ENCODE data around the gene KRT9.
"Not testable (repeated sequence)": the region's sequence is repeated elsewhere in the genome, so short reads cannot be mapped to it uniquely, and the experiment has no call there.

Gene KRT9

DNA sequence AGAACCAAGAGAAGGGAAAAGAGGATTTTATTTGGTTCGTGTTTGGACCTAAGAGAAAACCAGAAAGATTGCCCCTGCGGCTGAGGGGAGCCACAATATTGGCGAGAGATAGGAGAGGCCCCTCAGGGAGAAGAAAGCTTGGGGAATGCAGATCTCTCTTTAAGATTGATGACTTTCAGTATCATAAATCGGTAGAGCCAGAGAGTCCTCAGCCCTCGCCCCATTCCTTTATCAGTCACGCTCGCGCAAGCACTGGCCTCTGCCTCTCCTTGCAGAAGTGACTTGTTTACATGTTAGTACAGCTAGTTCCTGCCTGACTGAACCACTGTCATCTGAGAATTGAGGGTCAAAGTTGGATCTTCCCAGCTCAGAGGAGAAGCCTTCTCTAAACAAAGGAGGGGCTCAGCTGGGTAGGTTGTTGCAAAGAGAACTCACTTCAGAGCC, 22.2 kb downstream of the KRT9 start:
- Mint-ChIP-seq H3K9me3 (peaks cover 4% of the 10 kb centered on the region), H3K27ac (no peak overlapping the region), H3K27me3 (peaks cover 51% of the 10 kb centered on the region)

DNA sequence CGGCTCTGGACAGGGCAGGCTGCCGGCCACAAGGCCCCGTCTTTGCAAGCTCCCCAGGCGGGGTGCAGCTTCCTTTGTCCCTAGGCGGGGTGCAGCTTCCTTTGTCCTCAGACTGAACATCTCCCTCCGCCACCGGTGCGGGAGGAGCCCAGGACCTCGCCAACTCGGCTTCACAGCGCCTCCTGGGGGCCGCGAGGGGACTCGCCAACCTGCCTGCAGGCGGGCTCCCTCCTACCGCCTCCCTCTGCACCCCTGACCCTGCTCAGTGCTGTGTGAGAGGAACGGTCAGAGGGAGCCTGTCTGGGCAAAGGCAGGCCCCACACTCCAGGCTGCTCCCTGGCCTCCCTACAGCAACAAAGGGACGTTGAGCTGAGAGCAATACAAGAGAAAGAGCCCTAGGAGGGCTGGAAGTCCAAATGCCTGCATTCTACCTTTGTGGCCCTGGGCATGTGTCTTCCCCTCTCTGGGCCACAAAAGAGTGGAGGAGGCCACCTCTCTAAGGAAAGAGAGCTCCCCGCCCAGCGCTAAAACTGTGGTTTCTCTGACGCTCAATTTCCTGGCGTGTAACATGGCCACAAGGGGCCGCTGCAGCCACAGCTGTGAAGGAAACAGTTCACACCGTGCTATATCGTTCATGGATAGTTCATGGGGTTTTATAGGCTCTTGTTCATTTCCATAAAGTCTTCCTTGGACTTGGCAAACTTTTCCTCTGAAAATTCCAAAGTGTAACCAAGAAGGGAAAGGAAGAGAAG, 22.8 kb downstream of the KRT9 start:
- Mint-ChIP-seq H3K36me3 (no peaks in the 10 kb centered on the region), H3K9me3 (peaks cover 4% of the 10 kb centered on the region), H3K4me3 (no peak overlapping the region), H3K4me1 (peaks cover 23% of the 10 kb centered on the region), H3K27ac (peak overlapping the region; percentile 82), H3K27me3 (peaks cover 46% of the 10 kb centered on the region)
- CTCF ChIA-PET = interaction anchor here (0.6 to 6.8 kb wide), 58 partner anchors 9 to 1285 kb away, joined by 3 to 165 read pairs (median 4); partner anchors contain the start of genes GAST, KRT13 and KRT9
- DNase-seq = peak; percentile 91

More for the DNA sequence above, 22.2 kb downstream of the KRT9 start:
- H3K4me1 Mint-ChIP-seq = peaks cover 23% of the 10 kb centered on the region
- no peaks in the 10 kb centered on the region for H3K36me3 Mint-ChIP-seq
- CTCF ChIA-PET = interaction anchor here (0.6 to 6.8 kb wide), 40 partner anchors 9 to 967 kb away, joined by 3 to 165 read pairs (median 5); partner anchors contain the start of gene KRT9
- H3K4me3 Mint-ChIP-seq = no peak overlapping the region
- DNase-seq = no peak

DNA sequence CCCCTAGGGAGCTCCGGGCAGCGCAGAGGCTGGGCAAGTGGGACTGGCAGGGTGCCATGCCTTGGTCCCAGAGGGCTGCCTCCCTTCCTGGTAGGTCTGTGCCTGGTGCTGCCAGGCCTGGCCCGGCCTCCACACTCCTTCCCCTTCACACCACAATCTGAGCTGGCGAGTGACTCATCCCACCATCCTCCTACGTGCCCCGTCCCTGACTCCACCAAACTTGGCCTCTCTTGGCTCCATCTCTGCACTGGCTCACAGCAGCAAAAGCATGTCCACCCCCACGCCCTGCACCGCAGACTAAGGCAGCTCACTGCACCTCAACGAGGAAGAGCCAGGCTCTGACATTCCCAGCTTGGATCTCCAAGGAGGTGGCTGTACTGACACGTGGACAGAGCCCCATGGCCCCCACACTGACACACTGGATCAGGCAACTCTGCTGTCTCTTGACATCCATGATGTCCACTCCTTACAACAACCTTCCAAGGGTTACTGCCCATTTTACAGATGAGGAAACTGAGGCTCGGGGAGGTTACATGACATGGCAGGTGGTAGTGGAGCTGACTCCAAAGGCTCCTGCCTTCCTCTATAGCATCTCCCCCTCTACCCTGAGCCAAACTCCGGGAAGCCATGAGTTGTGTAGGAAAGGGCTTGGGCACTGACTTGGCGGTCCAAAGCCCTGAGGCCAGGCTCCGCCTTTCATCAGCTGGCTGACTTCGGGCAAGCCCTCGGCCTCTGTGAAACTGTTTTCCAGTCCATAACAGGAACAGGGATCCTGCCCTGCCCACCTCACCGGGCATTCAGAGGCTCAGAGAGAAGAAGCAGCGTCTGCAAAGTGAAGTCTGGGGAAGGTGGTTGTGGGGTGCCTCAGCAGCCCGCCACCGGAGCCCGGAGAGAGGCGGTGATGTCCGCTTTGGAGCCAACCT, 23.7 kb downstream of the KRT9 start:
- no peak overlapping the region for H3K4me3 Mint-ChIP-seq
- peaks cover 4% of the 10 kb centered on the region for H3K9me3 Mint-ChIP-seq
- peak; percentile 34 for DNase-seq
- H3K36me3 Mint-ChIP-seq = no peaks in the 10 kb centered on the region
- no peak overlapping the region for H3K27ac Mint-ChIP-seq
- CTCF ChIA-PET = interaction anchor here (0.6 to 6.8 kb wide), 45 partner anchors 8 to 1286 kb away, joined by 3 to 165 read pairs (median 5); partner anchors contain the start of genes GAST and KRT9
- H3K27me3 Mint-ChIP-seq = peaks cover 37% of the 10 kb centered on the region
- peaks cover 23% of the 10 kb centered on the region for H3K4me1 Mint-ChIP-seq

DNA sequence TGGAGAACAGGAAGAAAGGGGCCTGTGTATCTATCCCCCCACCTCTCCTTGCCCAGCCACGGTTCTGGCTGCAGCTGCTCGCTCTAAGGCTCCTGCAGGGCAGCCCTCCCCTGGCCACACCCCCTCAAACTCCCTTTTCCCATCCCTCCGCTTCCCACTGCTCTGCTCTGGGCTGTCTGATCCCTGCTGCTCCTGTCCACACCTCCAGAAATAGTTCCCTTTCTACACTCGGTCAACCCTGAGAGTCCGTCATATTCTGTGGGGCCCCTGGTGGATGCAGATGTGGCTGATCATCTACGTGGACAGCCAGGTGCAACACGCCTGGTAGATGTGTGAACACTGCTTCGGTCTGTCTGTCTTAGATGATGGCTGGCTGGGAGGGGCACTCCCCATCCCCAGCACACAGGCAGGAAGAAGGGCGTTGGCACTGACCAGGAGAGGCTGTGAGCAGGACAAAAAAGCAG, 24.4 kb downstream of the KRT9 start:
- Mint-ChIP-seq H3K36me3 (no peaks in the 10 kb centered on the region), H3K9me3 (peaks cover 4% of the 10 kb centered on the region), H3K27ac (no peak overlapping the region), H3K4me3 (no peak overlapping the region), H3K4me1 (peaks cover 23% of the 10 kb centered on the region), H3K27me3 (peaks cover 36% of the 10 kb centered on the region)
- DNase-seq = no peak
- CTCF ChIA-PET = interaction anchor here (2.7 to 6.8 kb wide), 7 partner anchors 10 to 690 kb away, joined by 15 to 165 read pairs (median 29); no protein-coding TSS in a partner anchor

DNA sequence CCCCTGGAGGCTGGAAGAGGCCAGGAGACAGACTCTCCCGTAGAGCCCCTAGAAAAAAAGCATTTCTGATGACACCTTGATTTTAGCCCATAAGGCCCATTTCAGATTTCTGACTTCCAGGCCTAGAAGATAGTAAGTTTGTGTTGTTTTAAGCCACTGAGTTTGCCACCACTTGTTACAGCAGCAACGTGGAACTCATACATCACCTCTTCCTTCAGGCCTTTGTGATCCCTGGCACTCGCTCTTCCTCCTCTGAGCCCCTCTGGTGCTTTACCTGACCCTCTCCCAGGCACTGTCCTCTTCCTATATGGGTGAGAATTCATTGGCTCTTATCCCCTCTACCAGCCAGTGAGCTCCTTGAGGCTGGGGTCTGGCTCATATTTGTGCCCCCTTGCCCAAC, 25.0 kb downstream of the KRT9 start:
- Mint-ChIP-seq H3K27ac (no peak overlapping the region), H3K27me3 (peaks cover 33% of the 10 kb centered on the region), H3K36me3 (no peaks in the 10 kb centered on the region)

DNA sequence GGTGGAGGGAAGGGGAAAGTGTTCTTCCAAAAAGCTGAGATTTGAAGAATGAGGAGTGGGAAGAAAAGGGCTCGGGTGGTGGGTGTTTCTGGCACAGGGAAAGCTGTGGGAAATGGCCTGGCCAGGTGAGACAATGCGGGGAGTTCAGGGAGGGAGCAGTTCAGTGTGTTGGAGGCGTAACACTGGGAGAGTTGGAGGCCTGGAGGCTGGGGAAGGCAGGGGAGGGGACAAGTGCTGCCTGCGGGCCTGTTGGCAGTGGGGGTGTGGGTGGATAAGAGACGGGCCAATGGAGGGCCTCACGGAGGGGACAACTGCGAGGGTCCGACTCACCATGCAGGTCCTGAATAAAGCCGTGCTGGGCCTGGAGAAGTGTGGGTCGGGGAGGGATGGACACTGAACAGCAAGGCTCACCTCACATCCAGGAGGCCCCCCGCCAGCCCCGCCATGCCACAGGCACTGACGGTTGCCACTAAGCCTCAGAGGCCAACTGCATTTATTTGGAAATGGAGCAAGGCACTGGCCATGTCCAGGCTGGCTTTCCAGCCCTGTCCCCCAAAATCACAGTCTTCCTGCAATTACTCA, 25.9 kb downstream of the KRT9 start:
- no peak overlapping the region for H3K4me3 Mint-ChIP-seq
- peaks cover 23% of the 10 kb centered on the region for H3K4me1 Mint-ChIP-seq
- H3K27me3 Mint-ChIP-seq = peaks cover 34% of the 10 kb centered on the region
- no peak overlapping the region for H3K27ac Mint-ChIP-seq
- H3K9me3 Mint-ChIP-seq = peaks cover 4% of the 10 kb centered on the region
- CTCF ChIA-PET = no interaction called here
- no peak for DNase-seq
- no peaks in the 10 kb centered on the region for H3K36me3 Mint-ChIP-seq

More for the DNA sequence above, 25.0 kb downstream of the KRT9 start:
- no peak for DNase-seq
- Mint-ChIP-seq H3K4me1 (peaks cover 23% of the 10 kb centered on the region), H3K9me3 (peaks cover 4% of the 10 kb centered on the region), H3K4me3 (no peak overlapping the region)
- CTCF ChIA-PET = interaction anchor here (6.6 kb wide), 1 partner anchor 103 kb away, joined by 142 read pairs; no protein-coding TSS in a partner anchor

DNA sequence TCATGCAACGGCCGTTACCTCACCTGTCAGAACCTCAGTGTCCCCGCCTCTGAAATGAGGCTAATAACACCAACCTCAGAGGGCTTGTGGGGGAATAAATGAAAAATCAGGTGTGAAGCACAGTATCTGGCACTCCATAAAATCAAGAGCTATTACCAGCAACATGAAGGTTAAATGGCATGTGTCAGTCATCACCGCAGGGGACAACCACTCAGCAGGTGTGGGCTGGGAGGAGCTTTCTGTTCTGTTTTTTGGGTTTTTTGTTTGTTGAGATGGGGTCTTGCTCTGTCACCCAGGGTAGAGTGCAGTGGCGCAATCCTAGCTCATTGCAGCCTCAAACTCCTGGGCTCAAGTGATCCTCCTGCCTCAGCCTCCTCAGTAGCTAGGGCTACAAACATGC, 26.9 kb downstream of the KRT9 start:
- no peak for DNase-seq
- H3K4me3 Mint-ChIP-seq = no peak overlapping the region
- CTCF ChIA-PET = interaction anchor here (0.6 to 1.2 kb wide), 2 partner anchors 120 to 138 kb away, joined by 3 to 4 read pairs; no protein-coding TSS in a partner anchor
- H3K27me3 Mint-ChIP-seq = peaks cover 37% of the 10 kb centered on the region
- H3K9me3 Mint-ChIP-seq = peaks cover 4% of the 10 kb centered on the region
- no peak overlapping the region for H3K27ac Mint-ChIP-seq
- H3K36me3 Mint-ChIP-seq = no peaks in the 10 kb centered on the region
- H3K4me1 Mint-ChIP-seq = peaks cover 23% of the 10 kb centered on the region

DNA sequence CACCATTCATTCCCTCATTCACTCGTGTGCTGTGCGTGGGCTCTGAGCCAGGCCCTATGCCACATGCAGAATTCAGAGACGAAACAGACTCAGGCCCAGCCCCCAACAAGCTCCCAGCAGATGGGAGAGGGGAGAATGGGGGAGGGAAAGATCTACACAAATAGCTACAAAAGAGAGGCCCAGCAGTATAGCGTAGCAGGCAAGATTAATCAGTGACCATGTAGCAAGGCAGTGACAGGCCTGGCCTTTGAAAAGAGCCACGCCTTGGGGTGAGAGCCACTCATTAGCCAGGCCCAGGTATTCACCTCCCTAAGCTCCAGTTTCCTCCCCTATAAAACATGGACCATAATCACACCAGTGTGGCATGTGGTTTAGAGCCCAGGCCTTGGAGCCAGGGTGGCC, 27.4 kb downstream of the KRT9 start:
- Mint-ChIP-seq H3K9me3 (peaks cover 4% of the 10 kb centered on the region), H3K27ac (no peak overlapping the region), H3K4me1 (peaks cover 20% of the 10 kb centered on the region), H3K4me3 (no peak overlapping the region), H3K36me3 (no peaks in the 10 kb centered on the region), H3K27me3 (peaks cover 37% of the 10 kb centered on the region)
- CTCF ChIA-PET = interaction anchor here (0.6 to 1.2 kb wide), 2 partner anchors 121 to 137 kb away, joined by 3 to 4 read pairs; no protein-coding TSS in a partner anchor
- no peak for DNase-seq

DNA sequence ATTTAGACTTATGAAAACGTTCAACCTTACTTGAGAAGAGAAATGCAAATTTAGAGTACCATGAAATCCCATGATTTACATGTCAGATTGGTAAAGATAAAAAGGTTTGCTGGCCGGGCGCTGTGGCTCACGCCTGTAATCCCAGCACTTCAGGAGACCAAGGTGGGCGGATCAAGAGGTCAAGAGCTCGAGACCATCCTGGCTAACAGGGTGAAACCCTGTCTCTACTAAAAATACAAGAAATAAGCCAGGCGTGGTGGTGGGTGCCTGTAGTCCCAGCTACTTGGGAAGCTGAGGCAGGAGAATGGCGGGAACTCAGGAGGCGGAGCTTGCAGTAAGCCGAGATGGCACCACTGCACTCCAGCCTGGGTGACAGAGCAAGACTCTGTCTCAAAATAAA, 29.1 kb downstream of the KRT9 start:
- H3K9me3 Mint-ChIP-seq, DNase-seq, H3K4me3 Mint-ChIP-seq, H3K27ac Mint-ChIP-seq, H3K36me3 Mint-ChIP-seq, H3K4me1 Mint-ChIP-seq: not testable (repeated sequence)
- CTCF ChIA-PET = interaction anchor here (0.8 to 1.5 kb wide), 2 partner anchors 106 to 633 kb away, joined by 4 read pairs; no protein-coding TSS in a partner anchor
- H3K27me3 Mint-ChIP-seq = peaks cover 27% of the 10 kb centered on the region

DNA sequence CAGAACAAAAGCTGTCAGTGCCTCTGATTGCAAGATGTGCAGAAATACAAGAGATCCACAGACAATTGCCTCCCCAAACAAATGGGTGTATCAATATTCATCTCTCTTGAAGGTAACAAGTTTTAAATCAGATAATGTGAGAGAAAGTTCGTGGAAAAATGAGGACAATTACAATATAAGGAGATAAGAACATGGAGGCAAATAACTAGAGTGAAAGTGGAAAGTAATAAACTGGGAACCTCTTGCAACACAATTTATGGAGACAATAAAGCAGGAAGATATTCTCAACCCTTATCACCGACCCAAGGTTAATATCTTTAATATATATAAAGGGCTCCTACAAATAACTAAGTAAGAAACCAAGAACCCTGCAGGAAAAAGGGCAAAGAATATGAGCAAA, 29.5 kb downstream of the KRT9 start:
- H3K27me3 Mint-ChIP-seq = peaks cover 26% of the 10 kb centered on the region
- H3K27ac Mint-ChIP-seq = no peak overlapping the region
- H3K9me3 Mint-ChIP-seq = peaks cover 4% of the 10 kb centered on the region
- CTCF ChIA-PET = interaction anchor here (0.8 to 1.5 kb wide), 3 partner anchors 106 to 633 kb away, joined by 4 to 5 read pairs (median 4); no protein-coding TSS in a partner anchor
- no peak overlapping the region for H3K4me3 Mint-ChIP-seq
- no peaks in the 10 kb centered on the region for H3K36me3 Mint-ChIP-seq
- DNase-seq = no peak
- no peaks in the 10 kb centered on the region for H3K4me1 Mint-ChIP-seq

DNA sequence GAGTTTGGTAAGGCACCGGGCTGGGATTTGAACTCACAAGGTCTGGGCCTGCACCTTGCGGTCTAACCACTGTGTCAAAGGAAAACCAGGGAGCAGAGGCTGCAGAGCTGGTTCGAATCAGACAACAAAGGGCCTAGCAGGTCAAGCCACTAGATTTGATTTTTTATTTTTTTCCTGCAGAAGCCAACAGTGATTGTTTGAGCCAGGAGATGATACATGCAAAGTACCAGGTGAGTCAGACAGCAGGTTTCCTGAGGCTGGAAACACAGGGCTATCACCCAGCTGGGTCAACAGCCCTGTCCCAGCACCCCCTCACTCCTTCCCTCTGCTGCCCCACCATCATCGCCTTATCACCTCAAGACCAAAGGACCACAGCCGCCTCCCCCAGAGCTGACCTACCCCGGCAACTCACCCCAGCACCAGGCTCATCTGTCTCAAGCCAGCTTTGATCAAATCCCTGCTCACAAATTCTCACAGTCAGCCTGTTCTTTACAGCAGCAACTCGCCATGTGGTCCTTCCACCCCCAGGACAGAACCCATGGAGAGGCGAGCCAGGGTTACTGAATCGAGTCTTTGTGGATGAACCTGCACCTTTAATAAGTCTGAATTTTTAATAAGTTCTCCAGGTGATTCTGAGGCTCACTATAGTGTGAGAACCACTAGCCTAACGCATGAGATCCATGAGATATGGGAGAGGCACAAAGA, 30.8 kb downstream of the KRT9 start:
- Mint-ChIP-seq H3K9me3 (no peaks in the 10 kb centered on the region), H3K4me1 (no peaks in the 10 kb centered on the region), H3K36me3 (no peaks in the 10 kb centered on the region), H3K27ac (no peak overlapping the region), H3K27me3 (peaks cover 34% of the 10 kb centered on the region), H3K4me3 (no peak overlapping the region)
- CTCF ChIA-PET = interaction anchor here (1.4 to 1.5 kb wide), 3 partner anchors 7 to 122 kb away, joined by 4 to 6 read pairs (median 5); no protein-coding TSS in a partner anchor
- no peak for DNase-seq

DNA sequence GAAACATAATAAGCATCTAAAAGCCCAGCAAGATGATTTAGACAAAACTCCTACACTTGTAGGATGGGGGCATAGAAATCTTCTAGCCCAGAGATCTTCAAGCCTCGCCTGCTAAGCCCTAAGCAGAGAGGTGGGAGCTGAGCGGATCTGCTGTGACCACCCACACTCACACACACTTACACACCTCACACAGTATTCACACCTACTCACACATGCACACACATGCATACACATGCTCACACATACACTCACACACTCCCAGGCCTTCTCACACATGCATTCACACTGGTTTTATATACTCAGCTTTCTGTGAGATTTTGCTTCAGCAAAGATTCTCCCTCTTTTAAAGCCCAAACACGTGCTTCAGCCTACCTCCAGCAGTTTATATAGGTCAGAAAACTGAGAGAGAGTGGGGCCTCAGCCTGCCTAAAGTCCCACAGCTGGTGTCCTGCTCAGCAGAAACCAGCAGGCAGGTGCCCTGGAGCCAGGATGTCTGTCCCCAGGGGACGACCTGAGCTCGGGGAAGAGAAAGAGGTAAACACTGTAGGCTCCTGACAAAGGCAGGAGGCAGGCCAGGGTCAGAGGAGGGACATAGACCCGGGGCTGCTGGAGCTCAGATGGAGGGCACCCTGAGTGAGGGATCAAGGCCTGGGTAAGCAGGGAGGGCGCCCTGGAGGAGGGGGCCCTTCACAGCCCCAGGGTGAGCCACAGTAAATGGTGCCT, 31.7 kb downstream of the KRT9 start:
- Mint-ChIP-seq H3K4me1 (no peaks in the 10 kb centered on the region), H3K27me3 (peaks cover 38% of the 10 kb centered on the region), H3K27ac (no peak overlapping the region), H3K4me3 (no peak overlapping the region), H3K36me3 (no peaks in the 10 kb centered on the region), H3K9me3 (no peaks in the 10 kb centered on the region)
- CTCF ChIA-PET = interaction anchor here (1.4 to 1.5 kb wide), 3 partner anchors 8 to 123 kb away, joined by 4 to 6 read pairs (median 5); no protein-coding TSS in a partner anchor
- no peak for DNase-seq
